HUDEP-2 (cell line): Measurements from ENCODE around the gene TMEM132D.
"Not testable (repeated sequence)": the region's sequence is repeated elsewhere in the genome, so short reads cannot be mapped to it uniquely, and the experiment has no call there.

Source experiments
- DNase-seq, 76 experiments: peaks; one replicate each; lab custom pipeline; 2025; ENCODE audit not compliant: unreplicated experiment in 76 of 76; lab: John Stamatoyannopoulos, UW

Gene TMEM132D

GRCh38 chr12:129081755-129082250 lies 822.0 kb downstream of the TMEM132D start:
- no peak for DNase-seq

- no peak for DNase-seq
Observed at GRCh38 chr12:129080821-129081220, 823.0 kb downstream of the TMEM132D start.

GRCh38 chr12:129080391-129080790 lies 823.4 kb downstream of the TMEM132D start:
- DNase-seq, result no peak

- no peak for DNase-seq
Observed at GRCh38 chr12:129079719-129080118, 824.1 kb downstream of the TMEM132D start.

- no peak for DNase-seq
Observed at GRCh38 chr12:129076441-129077320, 827.1 kb downstream of the TMEM132D start.

- DNase-seq, result no peak
Observed at GRCh38 chr12:129075460-129076208, 828.2 kb downstream of the TMEM132D start.

GRCh38 chr12:129074379-129074778 lies 829.4 kb downstream of the TMEM132D start:
- no peak for DNase-seq

GRCh38 chr12:129073157-129073915 lies 830.5 kb downstream of the TMEM132D start:
- no peak for DNase-seq

GRCh38 chr12:129071362-129071761 lies 832.5 kb downstream of the TMEM132D start:
- no peak for DNase-seq

- no peak for DNase-seq
Observed at GRCh38 chr12:129069886-129070285, 833.9 kb downstream of the TMEM132D start.

- DNase-seq, result no peak
Observed at GRCh38 chr12:129068684-129069083, 835.1 kb downstream of the TMEM132D start.

GRCh38 chr12:129067491-129067890 lies 836.3 kb downstream of the TMEM132D start:
- DNase-seq, result no peak

- no peak for DNase-seq
Observed at GRCh38 chr12:129064209-129064855, 839.5 kb downstream of the TMEM132D start.

GRCh38 chr12:129063600-129063999 lies 840.2 kb downstream of the TMEM132D start:
- no peak for DNase-seq

- DNase-seq, result no peak
Observed at GRCh38 chr12:129053232-129053631, 850.6 kb downstream of the TMEM132D start.

- no peak for DNase-seq
Observed at GRCh38 chr12:129052373-129052772, 851.5 kb downstream of the TMEM132D start.

- peak in 4 of 76 experiments; percentile 4 to 6 (median 4) for DNase-seq
Observed at GRCh38 chr12:129049917-129050316, 853.9 kb downstream of the TMEM132D start.

GRCh38 chr12:129043334-129043733 lies 860.5 kb downstream of the TMEM132D start:
- DNase-seq, result not testable (repeated sequence)

GRCh38 chr12:129036135-129036534 lies 867.7 kb downstream of the TMEM132D start:
- no peak for DNase-seq

GRCh38 chr12:129034558-129035289 lies 869.1 kb downstream of the TMEM132D start:
- no peak for DNase-seq
